OCI-M2 (cell line): ENCODE data around the gene PFKFB1.

ENCODE experiments used
- DNase-seq: peaks from one replicate; lab custom pipeline; 2025; ENCODE audit not compliant: unreplicated experiment; lab: John Stamatoyannopoulos, UW

PFKFB1 gene

DNA sequence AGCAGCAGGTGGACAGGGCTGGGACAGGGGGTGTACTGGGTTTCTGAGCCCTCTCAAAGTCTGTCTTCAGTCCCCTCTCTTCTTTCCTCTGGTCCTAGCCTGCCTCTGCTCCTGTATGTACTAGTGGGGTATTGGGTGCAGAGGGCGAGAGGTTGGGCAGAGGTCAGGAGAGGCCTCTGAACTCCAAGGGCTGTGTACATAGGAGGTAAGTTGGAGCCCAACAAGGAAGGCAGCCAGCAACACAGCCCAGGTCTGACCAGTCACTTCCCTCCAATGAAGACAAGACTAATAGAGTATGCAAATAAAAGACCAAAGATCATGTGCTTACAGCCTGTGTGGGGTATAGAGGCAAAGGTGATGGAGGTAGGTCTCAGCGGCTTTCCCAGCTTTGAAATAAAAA is at the start of gene PFKFB1:
Gene PFKFB1, minus strand, starts transcription at position 90 of the 400 bp plus-strand sequence. CDS start 181 bp downstream, outside the sequence.
- no peak for DNase-seq

DNA sequence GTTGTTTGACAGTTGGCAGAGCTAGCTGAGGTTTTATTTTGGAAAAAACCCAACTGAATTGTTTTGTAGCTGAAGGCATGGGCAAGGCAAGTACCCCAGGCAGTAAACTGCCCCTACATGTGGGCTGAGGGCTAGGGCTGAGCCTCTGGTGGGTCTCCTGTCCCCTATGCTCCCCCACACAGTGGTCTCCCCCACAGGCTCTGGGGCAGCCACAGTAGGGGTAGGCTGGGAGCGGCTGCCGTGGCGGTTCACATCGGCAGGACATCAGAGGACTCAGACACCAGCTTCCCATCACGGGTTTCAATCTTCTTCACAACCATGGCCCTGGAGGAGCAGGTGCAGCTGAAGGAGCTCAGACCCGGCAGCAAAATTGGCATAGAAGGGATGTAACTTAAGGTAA is 47.5 kb upstream of the PFKFB1 start:
- DNase-seq = no peak

DNA sequence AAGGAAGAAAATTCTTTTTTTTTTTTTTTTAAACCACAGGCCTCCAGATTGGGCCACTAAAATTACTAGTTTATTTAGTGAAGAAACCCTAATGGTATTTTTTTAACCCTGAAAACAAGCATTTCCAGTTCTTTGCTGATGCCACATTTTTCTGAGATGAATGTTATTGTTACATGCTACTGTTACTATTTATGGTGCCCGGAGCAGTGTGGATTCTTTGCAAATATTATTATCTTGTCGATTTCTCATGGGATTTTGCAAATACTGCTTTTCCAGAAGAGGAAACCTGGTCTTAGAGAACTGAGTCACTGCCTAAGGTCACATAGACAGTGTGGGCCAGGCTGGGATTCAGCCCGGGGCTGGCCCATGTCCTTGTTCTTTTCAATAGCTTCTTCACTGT is 45.5 kb upstream of the PFKFB1 start:
- DNase-seq = no peak

DNA sequence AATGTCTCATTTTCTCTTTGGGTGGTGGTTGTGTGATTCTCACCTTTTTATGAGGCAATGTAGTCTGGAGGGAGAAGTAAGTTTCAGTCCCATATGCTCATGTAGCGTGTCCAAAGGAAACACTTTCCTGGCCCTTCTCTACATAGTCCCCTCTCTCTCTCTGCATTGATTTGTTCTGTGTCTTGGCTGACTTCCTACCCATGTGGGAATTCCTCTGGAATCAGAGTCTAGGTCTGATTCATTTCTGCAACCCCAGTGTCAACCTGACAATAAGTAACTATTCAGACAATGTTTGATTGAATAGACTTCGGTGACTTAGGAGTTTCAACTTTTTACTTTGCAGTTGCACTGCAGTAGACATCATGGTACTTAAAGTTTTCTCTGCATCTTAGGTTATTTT is 39.4 kb upstream of the PFKFB1 start:
- no peak for DNase-seq

DNA sequence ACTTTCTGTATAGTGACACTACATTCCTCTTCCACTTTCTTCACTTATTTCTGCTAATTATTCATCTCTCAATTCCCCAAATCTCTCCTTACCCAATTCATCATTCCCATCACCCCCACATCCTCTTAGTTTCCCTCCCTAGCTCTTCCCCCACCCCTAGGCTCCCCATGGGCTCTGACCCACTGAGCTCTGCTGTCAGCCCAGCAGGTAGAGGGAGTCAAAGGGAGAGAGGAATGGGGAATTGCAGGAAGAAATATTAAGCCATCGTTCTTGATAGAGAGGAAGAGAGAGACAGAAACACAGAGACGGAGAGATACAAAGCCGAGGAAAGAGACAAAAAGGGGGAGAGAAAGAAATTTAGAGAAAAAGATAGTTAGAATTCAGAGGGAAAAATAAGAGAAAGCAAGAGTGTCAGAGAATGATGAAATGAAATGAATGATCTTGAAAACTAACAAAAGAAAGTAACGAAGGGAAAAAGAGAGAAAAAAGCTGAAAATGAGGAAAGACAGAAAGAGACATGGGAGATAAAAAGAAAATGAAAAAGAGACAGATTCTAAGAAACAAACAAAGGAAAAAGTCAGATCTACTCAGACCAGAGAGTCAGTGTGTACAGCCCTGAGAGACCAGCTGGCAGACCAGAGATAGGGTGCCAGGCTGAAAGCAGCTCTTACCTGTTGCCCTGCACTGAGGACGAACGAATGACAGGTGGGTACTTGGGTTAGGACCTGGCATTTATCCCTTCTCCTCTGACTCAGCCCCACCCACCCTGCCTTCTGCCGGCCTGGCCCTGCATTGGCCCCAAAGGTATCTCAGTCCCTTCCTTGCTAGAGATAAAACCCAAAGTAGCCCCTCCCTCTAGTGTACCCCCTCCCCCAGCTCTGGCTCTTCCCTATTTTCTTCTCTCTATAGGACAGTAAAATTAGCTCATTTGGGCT is 36.5 kb upstream of the PFKFB1 start, which contains the start of gene ALAS2:
Gene ALAS2, minus strand, starts transcription at position 707 of the 935 bp plus-strand sequence. CDS start 4,977 bp downstream, outside the sequence.
- no peak for DNase-seq

DNA sequence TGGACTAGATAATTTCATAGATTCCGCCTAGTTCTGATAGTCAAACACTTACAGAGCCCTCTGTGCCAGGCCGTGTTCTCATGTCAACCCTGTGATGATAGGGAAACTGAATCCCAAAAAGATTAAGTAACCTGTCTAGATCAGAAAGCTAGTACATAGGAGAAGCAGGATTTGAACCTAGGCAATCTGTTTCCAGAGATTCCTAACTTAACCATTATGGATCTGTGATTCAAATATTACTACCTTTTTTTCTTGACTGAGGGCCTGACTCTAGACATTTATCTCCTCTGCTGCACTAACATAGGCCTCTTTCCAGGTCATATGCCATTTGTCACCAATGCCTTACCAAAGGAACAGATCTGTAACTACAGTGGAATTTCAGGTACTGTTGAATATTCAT is 35.3 kb upstream of the PFKFB1 start:
- DNase-seq = no peak

DNA sequence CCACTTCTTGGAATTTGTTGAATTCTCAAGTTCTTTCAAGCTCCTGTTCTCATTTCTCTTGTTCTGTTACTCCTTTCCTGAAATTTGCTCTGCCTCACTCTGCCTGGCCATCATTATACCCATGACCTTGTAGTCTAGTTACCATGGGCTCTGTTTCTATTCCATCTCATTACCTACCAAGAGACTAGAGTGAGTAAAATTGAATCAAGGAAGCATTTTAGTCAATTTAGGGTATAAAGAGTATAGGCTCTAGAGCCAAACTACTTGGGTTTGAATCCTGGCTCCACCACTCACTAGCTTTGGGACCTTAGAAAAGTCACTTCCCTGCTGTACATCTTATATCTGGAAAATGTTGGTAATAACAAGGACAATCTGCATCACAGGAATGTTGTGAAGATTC is 34.6 kb upstream of the PFKFB1 start:
- DNase-seq = no peak

DNA sequence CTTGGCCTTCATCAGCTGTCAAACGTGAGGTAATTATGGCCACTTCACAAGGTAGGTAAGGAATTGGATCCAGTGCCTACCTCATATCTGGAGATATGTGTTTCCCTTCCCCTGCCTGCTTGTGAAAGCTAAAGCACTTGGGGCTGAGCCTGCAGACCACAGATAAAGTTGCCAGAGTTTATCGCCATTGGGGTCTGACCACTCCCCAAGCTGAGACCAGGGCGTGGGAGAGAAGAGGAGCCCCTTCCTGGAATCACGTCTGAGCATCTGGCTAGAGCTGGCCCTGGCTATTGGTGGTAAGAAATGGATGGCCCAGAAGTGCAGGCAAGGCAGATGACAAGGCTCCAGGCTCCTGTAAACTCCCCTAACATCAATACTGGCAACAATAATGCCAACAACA is 34.1 kb upstream of the PFKFB1 start:
- DNase-seq = peak; percentile 48

DNA sequence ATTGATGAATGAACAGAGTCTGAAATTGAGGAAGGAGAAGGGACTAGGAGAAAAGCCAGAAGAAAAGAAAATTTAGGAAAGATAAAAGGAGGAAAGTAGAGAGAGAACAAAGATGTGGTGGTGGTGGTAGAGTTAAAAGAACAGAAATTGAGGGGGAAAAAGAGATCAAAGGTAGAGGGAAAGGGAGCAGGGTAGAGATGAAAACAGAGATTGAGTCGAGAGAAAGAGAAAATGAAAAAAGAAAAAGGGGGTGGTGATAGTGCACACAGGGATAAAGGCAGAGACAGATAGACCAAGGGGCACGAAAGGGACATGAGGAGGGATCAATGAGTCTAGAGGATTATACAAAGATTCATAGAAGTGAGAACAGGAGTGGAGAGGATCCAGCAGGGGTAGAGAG is 32.9 kb upstream of the PFKFB1 start:
- DNase-seq = no peak

DNA sequence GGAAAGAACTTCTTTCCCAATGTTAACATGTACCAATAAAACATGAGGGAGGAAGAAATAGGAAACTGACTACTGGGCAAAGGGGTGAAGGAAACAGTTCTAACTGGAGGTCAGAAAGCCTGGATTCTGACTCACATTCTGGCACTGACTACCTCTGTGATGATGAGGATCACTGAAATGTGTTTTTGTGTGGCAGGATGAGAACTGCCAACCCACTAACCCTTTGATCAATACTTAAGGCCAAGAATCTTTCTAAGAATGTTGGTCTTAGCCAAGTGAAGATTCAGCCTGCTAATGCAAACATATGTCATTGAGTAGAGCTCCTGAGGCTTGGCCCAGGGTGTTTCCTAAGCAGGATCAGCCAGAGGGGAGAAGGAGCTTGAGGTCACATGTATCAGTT is 32.2 kb upstream of the PFKFB1 start:
- DNase-seq = no peak

DNA sequence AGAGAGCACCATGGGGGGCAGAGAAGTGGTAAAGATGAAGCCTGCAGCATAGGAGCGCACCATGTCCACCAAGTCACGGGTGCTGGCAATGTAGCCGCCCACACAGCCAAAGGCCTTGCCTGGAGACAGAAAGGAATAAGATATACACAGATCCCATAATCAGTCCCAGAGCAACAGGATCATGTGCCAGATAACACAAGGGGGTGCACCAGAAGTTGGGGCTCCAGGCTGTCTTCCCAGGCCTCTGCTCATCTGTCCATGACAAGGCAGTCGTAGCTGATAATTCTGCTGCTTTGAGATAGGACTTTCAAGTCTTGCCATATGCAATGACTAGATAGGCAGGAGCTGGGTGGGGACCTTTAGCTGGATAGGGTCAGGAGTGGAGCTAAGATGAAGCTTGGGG is 20.9 kb upstream of the PFKFB1 start:
- peak; percentile 84 for DNase-seq

DNA sequence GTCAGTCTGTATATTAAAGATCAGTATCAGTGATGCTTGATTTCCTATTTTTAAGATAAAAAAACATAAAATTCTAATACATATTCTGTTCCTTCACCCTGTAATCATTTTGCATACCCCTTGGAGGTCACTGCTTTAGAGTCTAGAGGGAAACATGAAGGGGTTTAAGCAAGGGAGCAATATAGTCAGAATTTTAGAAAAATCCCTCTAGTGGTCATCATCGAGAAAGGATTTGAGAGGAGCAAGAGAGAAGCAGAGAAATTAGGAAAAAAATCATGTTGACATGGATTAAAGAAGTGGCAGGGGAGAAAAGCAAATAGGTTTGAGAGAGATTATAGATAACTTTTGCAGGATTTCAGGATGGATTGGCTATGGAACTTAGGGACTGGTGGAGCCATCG is 17.3 kb upstream of the PFKFB1 start:
- no peak for DNase-seq

DNA sequence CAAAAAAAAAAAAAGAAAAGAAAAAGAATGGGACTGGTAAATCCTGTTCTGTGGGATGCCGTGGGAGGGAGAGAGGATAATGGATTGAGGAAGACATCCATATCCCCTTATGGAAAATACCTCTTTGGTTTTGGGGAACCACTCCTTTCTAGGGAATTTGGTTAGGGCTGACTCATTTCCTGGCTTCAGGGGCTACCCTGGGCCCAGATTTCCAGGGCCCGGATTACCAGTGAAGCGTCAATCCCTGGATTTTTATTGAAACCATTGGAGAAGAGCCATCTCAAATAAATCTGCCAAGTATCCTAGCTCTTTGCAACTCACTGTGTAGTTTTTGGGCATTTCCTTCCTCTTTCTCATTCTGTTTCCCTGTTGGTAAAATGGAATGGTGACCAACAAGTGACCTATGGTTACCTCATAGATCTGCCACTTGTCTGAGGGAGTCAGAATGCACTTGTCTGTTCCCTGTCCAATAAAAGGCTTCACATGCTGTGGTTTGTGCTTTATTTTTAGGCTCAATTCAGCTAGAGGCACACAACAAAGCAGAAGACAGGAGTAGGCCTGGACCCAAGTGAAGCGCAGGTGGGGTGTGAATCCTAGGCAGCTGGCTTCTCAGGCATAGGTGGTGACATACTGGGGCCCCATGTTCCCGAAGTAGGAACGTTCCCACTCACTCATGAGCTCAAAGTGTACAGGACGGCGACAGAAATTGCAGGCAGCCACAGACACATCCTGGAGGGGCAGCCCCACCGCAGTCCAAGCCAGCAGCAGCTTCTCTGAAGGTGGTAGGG is 14.8 kb upstream of the PFKFB1 start:
- no peak for DNase-seq

DNA sequence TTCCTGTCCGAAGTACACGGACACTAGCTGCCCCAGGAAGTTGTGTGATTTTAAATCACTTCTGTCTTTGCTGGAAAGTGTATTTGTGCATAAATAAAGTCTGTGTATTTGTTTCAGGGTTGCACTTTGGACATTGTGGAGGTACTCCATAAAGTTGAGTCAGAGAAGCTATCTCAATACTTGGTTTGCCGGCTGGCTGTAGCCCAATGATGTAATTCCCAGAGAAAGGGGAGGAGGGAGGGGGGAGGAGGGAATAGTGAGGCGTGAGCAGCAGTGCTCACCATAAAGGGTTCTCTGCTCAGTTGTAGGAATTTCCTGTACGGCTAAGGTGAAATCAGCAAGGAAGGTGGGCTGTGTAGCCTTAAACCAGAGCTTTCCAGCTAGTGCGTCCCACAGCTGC is 13.7 kb upstream of the PFKFB1 start:
- no peak for DNase-seq

DNA sequence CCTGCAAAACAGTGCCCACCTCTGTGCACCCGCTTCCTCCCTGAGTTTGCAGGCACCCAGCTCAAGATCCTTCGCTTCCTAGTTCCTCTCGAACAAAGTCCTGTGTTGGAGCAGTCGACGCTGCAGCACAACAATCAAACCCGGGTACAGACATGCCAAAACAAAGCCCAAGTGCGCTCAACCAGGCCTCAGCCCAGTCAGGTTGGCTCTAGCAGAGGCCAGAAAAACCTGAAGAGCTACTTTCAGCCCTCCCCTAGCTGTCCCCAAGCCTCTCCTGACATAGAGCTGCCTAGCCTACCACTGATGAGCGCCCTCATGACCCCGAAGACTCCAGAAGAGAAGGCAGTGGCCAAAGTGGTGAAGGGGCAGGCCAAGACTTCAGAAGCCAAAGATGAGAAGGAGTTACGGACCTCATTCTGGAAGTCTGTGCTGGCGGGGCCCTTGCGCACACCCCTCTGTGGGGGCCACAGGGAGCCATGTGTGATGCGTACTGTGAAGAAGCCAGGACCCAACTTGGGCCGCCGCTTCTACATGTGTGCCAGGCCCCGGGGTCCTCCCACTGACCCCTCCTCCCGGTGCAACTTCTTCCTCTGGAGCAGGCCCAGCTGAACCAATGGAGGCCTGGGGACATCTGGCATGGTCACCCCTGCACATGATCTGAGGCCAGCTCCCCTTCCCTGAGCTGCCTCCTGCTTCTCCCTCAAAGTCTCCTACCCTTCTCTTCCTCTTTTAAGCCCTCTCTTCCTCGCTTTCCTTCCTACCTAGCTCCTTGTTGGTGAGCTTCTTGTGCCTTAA is 13.0 kb upstream of the PFKFB1 start:
- no peak for DNase-seq

DNA sequence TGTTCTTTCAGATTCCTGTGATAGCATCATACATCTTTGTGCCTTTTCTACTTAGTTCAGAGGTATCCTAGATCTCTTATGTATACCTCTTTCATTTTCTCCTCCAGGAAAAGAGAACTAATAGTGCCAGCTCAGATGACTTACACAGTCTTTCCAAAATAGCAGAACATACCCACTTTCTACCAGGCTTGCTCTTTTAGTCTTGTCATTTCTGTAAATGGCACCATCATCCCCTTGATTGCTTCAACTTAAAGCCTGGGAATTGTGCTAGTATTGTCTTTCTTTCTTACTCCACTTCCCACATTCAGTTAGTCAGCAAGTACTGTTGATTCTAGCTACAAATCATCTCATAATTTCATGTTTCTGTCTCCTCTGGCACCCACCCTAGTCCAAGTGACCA is 11.3 kb upstream of the PFKFB1 start:
- no peak for DNase-seq

DNA sequence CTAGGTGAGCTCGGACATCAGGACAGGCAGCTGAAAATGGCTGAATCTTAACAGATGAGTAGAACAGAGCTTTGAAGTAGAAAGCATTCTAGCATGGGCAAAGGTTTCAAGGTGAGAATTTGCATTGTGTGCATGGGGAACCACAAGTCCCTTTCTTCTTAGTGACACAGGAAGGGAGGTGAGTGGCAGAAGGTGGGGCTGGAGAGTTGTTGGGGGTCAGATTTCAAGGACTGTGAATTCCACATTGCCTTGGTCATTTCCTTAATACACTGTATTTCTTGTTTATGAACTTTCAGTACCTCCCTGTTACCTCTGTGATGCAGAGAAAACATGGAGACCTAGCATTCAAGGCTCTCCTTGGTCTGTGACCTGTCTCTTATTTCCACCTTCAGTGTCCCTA is 10.2 kb upstream of the PFKFB1 start:
- DNase-seq = no peak

DNA sequence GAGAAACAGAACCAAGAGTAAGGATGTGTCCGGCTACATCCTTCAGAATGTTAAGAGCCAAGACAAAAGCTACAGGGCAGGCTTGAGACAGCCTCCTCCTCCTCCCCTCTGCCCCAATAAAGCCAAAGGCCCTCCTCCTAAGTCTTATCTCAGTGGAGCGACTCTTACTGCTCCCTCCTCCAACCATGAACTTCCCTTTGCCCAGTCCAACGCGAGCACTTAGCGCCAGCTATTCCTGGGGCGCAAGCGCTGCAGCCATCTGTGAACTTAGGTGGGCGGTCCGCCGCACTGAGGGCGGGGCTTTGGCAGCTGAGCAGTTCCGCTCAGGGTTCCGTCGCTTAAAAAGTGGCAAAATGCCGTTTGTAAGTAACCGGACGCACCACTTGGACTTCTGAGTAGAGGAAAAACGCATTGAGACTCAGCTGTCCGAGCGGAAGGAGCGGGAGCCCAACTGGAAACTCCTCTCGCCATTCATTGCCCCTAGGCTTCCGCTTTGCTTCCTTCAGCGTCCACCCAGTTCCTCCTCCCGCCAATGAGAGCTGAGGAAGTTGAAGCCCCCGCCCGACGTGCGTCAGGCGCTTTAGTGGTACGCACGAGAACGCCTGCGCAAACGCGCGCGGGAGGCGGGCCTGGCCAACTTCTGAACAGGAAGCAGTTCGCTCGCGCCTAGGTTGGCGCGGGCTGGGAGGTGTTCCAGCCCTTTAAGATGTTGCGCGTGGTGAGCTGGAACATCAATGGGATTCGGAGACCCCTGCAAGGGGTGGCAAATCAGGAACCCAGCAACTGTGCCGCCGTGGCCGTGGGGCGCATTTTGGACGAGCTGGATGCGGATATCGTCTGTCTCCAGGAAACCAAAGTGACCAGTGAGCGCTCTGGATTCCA is 6.0 kb upstream of the PFKFB1 start, which contains the start of gene APEX2:
Gene APEX2, plus strand, starts transcription at position 647 of the 882 bp plus-strand sequence. Its CDS starts 60 bp downstream, at position 707.
- DNase-seq = peak; percentile 98

DNA sequence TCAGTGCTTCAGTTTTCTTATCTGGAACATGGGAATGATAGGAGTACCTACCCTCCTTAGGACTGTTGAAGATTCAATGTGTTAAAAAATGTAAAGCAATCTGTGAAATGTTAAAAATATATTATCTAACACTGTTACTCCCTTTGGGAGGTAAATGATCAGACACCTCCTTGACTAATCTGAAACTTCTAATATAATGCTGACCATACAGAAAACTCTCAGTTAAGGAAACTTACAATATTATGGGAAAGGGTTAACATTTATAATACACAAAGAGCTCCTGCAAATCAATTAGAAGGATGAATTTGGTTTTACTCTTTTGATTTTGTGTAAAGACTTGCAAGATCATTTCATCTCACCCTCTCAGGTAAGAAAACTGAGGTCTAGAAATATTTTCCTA is 1.6 kb upstream of the PFKFB1 start:
- no peak for DNase-seq
